Lower lobe of right lung (tissue), 2 donors: ENCODE data around the gene ZNF350. TPM values are rescaled to one million over a fixed set of nuclear protein-coding genes. Genes with fewer than 3 reads are reported as not detected.
"Not testable (repeated sequence)": the region's sequence is repeated elsewhere in the genome, so short reads cannot be mapped to it uniquely, and the experiment has no call there.

Source experiments
- ATAC-seq, 2 donors: fragments of 200-7000 bp; cut with Tn5 transposase; one replicate each; pipeline ENCODE4 v1.9.1; 2020 to 2022; ENCODE audit warnings: mild to moderate bottlenecking in 2 of 2, moderate library complexity in 2 of 2
- DNase-seq: peaks from one replicate; pipeline ENCODE4 v3.0.0-alpha.2; 2020
- H3K27ac ChIP-seq: fragments of 200-600 bp; one replicate; pipeline ENCODE4 v1.8.0; 2022
- H3K27me3 ChIP-seq: fragments of 200-600 bp; one replicate; pipeline ENCODE4 v1.8.0; 2022; ENCODE audit warnings: low read depth
- H3K36me3 ChIP-seq: fragments of 200-600 bp; one replicate; pipeline ENCODE4 v1.8.0; 2022; ENCODE audit warnings: mild to moderate bottlenecking
- H3K4me1 ChIP-seq: fragments of 200-600 bp; one replicate; pipeline ENCODE4 v1.8.0; 2022
- H3K4me3 ChIP-seq: fragments of 200-600 bp; one replicate; pipeline ENCODE4 v1.8.0; 2022; ENCODE audit warnings: mild to moderate bottlenecking
- H3K9me3 ChIP-seq: fragments of 200-600 bp; one replicate; pipeline ENCODE4 v1.8.0; 2022
- CTCF ChIP-seq: fragments of 200-600 bp; IDR thresholded peaks from one replicate; pipeline ENCODE4 v1.8.0; 2022; ENCODE audit warnings: antibody characterized with exemption, mild to moderate bottlenecking
- intact Hi-C: fragments of 100-400 bp; cut with DNase I; formaldehyde crosslinking; loops from one replicate; pipeline ENCODE4 v1.11.0; 2022
- long read RNA-seq: library from polyadenylated mRNA; unstranded; transcript quantifications from one replicate; pipeline ENCODE4 v2.0.0, GENCODE V29; 2021
- total RNA-seq: library from RNA; stranded (reverse); fragmentation: NEBNext Ultra II Directional; extraction: Animal tissue kit (Norgen Biotek cat#: 25700); gene quantifications from one replicate; pipeline ENCODE4 v1.2.1, GENCODE V29; 2021
- donor health status: DM: no; HTN: yes; CAD: no; lungs with severe emphysema.

Gene ZNF350
- total RNA-seq = 13.7 TPM
- long read RNA-seq, transcript ZNF350-201 (5 exons, 2,338 nt) = major isoform, 11 of 16 reads
- long read RNA-seq, partial matches to known transcripts = 1 of 16 reads
- long read RNA-seq, other reads (novel, unspliced or antisense) = 3 of 16 reads

DNA sequence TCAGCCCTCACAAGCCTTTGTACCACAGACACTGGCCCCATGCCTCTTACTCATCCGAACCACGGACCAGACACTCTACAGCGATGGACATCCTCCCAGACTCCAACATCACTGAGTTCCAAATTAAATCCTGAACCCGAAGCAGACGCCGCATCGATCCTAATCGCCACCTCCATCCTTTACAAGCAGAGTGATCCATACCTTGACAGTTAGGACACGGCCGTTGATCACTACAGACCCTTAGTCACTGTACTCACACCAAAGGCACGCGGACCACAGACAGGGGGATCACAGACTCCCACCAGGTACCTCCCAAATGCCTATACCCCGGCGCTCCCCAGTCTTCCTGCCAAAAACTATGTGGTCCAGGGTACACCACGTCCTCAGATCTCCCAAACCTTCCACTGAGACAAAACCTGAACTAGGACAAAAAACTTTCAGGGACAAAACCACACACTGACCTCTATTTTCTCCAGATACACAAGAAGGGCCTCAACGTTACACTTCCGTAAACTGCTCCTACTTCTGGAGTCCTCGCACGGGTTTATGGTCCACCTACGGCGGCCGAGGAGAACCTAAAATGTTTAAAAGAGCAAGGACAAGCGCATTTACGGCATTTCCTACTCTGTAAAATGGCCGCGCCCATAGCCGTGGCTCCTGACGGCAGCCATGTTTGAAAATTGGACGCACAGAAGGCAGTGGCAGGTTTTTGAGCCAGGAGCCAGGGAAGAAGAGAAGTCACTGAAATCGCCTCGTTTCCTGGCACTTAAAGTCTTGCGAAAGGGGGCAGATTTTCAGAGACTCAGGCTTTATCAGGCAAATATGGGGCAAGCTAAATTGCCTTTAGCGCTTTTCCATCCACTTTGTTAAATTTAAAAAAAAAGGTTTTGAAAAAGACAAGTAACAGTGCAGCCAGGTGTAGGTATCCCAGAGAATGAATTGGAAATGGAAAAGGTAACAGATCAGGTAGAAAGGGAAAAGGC lies at the start of gene ZNF350:
Gene ZNF350, minus strand, starts transcription at position 532 of the 983 bp plus-strand sequence. CDS start 12,480 bp downstream, outside the sequence.
- intact Hi-C loops = no loop called here
- peak; percentile 100 for ATAC-seq
- H3K36me3 ChIP-seq = no peaks in the 10 kb centered on the region
- peaks cover 78% of the 10 kb centered on the region for H3K9me3 ChIP-seq
- no peak for TF ChIP-seq CTCF
- peak within 1 kb of the TSS; percentile 76 for H3K4me3 ChIP-seq
- H3K4me1 ChIP-seq = peaks cover 12% of the 10 kb centered on the region
- peak; percentile 94 for DNase-seq
- H3K27ac ChIP-seq = peak within 1 kb of the TSS; percentile 70
- no peaks in the 10 kb centered on the region for H3K27me3 ChIP-seq

GRCh38 chr19:52034051-52034728 lies 47.5 kb upstream of the ZNF350 start:
- Histone ChIP-seq H3K4me3 (no peak overlapping the region), H3K27me3 (no peaks in the 10 kb centered on the region), H3K27ac (no peak overlapping the region), H3K36me3 (peaks cover 49% of the 10 kb centered on the region), H3K4me1 (peaks cover under 1% of the 10 kb centered on the region), H3K9me3 (peaks cover 90% of the 10 kb centered on the region)
- intact Hi-C loops = no loop called here
- TF ChIP-seq CTCF = no peak
- DNase-seq (no peak), ATAC-seq (no peak)

- TF ChIP-seq CTCF = no peak
- DNase-seq (no peak), ATAC-seq (peak; percentile 7 to 38)
- Histone ChIP-seq H3K36me3 (peaks cover 21% of the 10 kb centered on the region), H3K9me3 (peaks cover 52% of the 10 kb centered on the region), H3K27ac (peak overlapping the region; percentile 91), H3K27me3 (no peaks in the 10 kb centered on the region), H3K4me3 (peak overlapping the region; percentile 78), H3K4me1 (peaks cover 17% of the 10 kb centered on the region)
- intact Hi-C loops = no loop called here
Measured at GRCh38 chr19:52028780-52029123, 42.1 kb upstream of the ZNF350 start.

- Histone ChIP-seq H3K36me3 (peaks cover 26% of the 10 kb centered on the region), H3K27me3 (no peaks in the 10 kb centered on the region), H3K4me1 (peaks cover 17% of the 10 kb centered on the region), H3K27ac (peak within 1 kb of the TSS; percentile 91), H3K9me3 (peaks cover 52% of the 10 kb centered on the region), H3K4me3 (peak within 1 kb of the TSS; percentile 78)
- intact Hi-C loops = no loop called here
- no peak for TF ChIP-seq CTCF
- DNase-seq (peak; percentile 92), ATAC-seq (peak; percentile 98 to 99)
Measured at GRCh38 chr19:52028027-52028779, 41.6 kb upstream of the ZNF350 start, which contains the start of gene ZNF614. Gene ZNF614, minus strand, starts transcription at chr19:52028379. Its CDS starts 2,634 bp downstream, at chr19:52025745.

DNA sequence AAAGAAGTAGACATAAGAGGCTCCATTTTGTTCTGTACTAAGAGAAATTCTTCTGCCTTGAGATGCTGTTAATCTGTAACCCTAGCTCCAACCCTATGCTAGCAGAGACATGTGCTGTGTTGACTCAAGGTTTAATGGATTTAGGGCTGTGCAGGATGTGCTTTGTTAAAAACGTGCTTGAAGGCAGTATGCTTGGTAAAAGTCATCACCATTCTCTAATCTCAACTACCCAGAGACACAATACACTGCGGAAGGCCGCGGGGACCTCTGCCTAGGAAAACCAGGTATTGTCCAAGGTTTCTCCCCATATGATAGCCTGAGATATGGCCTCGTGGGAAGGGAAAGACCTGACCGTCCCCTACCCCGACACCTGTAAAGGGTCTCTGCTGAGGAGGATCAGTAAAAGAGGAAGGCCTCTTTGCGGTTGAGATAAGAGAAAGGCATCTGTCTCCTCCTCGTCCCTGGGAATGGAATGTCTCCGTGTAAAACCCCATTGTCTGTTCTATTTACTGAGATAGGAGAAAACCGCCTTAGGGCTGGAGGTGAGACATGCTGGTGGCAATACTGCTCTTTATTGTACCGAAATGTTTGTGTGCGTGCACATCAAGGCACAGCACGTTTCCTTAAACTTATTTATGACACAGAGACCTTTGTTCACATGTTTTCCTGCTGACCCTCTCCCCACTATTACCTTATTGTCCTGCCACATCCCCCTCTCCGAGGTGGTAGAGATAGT lies 39.8 kb upstream of the ZNF350 start:
- intact Hi-C loops, H3K27me3 ChIP-seq, DNase-seq, ATAC-seq, H3K27ac ChIP-seq: not testable (repeated sequence)
- peaks cover 36% of the 10 kb centered on the region for H3K36me3 ChIP-seq
- peaks cover 50% of the 10 kb centered on the region for H3K9me3 ChIP-seq
- H3K4me1 ChIP-seq = peaks cover 17% of the 10 kb centered on the region
- peak overlapping the region; percentile 78 for H3K4me3 ChIP-seq

- Histone ChIP-seq H3K9me3 (peaks cover 56% of the 10 kb centered on the region), H3K36me3 (peaks cover 51% of the 10 kb centered on the region), H3K4me1 (peaks cover 17% of the 10 kb centered on the region)
- H3K27ac ChIP-seq, H3K27me3 ChIP-seq, ATAC-seq, H3K4me3 ChIP-seq, DNase-seq, intact Hi-C loops: not testable (repeated sequence)
Measured at GRCh38 chr19:52024478-52024877, 37.8 kb upstream of the ZNF350 start.
